HepG2 (cell line): Measurements from ENCODE around the gene SNX24. TPM values are rescaled to one million over a fixed set of nuclear protein-coding genes. Genes with fewer than 3 reads are reported as not detected.
A peak's percentile ranks its signal among the peaks of the same experiment; 100 is the strongest.

Source experiments
- BORCS8-MEF2B ChIP-seq: sonication (generic); formaldehyde crosslinking; IDR thresholded peaks from 2 replicates; pipeline ENCODE4 v1.8.0; 2022; ENCODE audit warnings: mild to moderate bottlenecking, missing genetic modification reagents
- CBFB ChIP-seq: sonication (generic); formaldehyde crosslinking; IDR thresholded peaks from 2 replicates; pipeline ENCODE4 v1.4.0; 2020; ENCODE audit warnings: missing genetic modification reagents
- HBP1 ChIP-seq: IDR thresholded peaks from 2 replicates; pipeline ENCODE4 v1.6.1; 2016; ENCODE audit warnings: low read depth, control low read depth
- IKZF1 ChIP-seq: fragments of 450-650 bp; IDR thresholded peaks from 2 replicates; pipeline ENCODE4 v1.7.1; 2016
- KDM5A ChIP-seq: fragments of 200-600 bp; sonication (generic); IDR thresholded peaks from 2 replicates; pipeline ENCODE4 v1.7.0; 2018; ENCODE audit warnings: antibody characterized with exemption, mild to moderate bottlenecking, low read length, borderline replicate concordance
- MTF2 ChIP-seq: sonication (generic); formaldehyde crosslinking; IDR thresholded peaks from 2 replicates; pipeline ENCODE4 v1.5.0; 2020; ENCODE audit warnings: missing genetic modification reagents, borderline replicate concordance
- PRPF4 ChIP-seq: fragments of 200-400 bp; formaldehyde crosslinking; IDR thresholded peaks from 2 replicates; pipeline ENCODE4 v1.6.1; 2016; ENCODE audit warnings: low read length, low read depth; ENCODE audit not compliant: poor library complexity, severe bottlenecking
- SATB2 ChIP-seq: sonication (generic); formaldehyde crosslinking; IDR thresholded peaks from 2 replicates; pipeline ENCODE4 v1.5.0; 2020; ENCODE audit warnings: missing genetic modification reagents
- TGIF2 ChIP-seq: IDR thresholded peaks from 2 replicates; pipeline ENCODE4 v1.6.1; 2016; ENCODE audit warnings: control low read depth, missing compliant biosample characterization
- U2AF2 ChIP-seq: fragments of 200-400 bp; formaldehyde crosslinking; IDR thresholded peaks from 2 replicates; pipeline ENCODE4 v1.6.1; 2017; ENCODE audit warnings: low read depth, mild to moderate bottlenecking, low read length
- UBTF ChIP-seq: sonication (generic); formaldehyde crosslinking; IDR thresholded peaks from 2 replicates; pipeline ENCODE4 v1.4.0; 2020; ENCODE audit warnings: mild to moderate bottlenecking, missing genetic modification reagents
- ZNF264 ChIP-seq: sonication (generic); formaldehyde crosslinking; IDR thresholded peaks from 2 replicates; pipeline ENCODE4 v1.4.0; 2020; ENCODE audit warnings: missing genetic modification reagents
- ZNF569 ChIP-seq: sonication (generic); formaldehyde crosslinking; IDR thresholded peaks from 2 replicates; pipeline ENCODE4 v1.5.0; 2020; ENCODE audit warnings: mild to moderate bottlenecking, missing genetic modification reagents, moderate library complexity, borderline replicate concordance
- ZNF605 ChIP-seq: sonication (generic); formaldehyde crosslinking; IDR thresholded peaks from 2 replicates; pipeline ENCODE4 v1.8.0; 2022; ENCODE audit warnings: mild to moderate bottlenecking, missing genetic modification reagents
- ZNF672 ChIP-seq: sonication (generic); formaldehyde crosslinking; IDR thresholded peaks from 2 replicates; pipeline ENCODE4 v1.8.1; 2022; ENCODE audit warnings: missing genetic modification reagents
- ZNF678 ChIP-seq: sonication (generic); formaldehyde crosslinking; IDR thresholded peaks from 2 replicates; pipeline ENCODE4 v1.4.0; 2020; ENCODE audit warnings: mild to moderate bottlenecking, missing genetic modification reagents
- ZNF710 ChIP-seq: sonication (generic); formaldehyde crosslinking; IDR thresholded peaks from 2 replicates; pipeline ENCODE4 v1.5.0; 2020; ENCODE audit warnings: mild to moderate bottlenecking, missing genetic modification reagents, borderline replicate concordance
- ZNF768 ChIP-seq: sonication (generic); formaldehyde crosslinking; IDR thresholded peaks from 2 replicates; pipeline ENCODE4 v1.4.0; 2020; ENCODE audit warnings: missing genetic modification reagents
- ZNF781 ChIP-seq: sonication (generic); formaldehyde crosslinking; IDR thresholded peaks from 2 replicates; pipeline ENCODE4 v1.5.1; 2020; ENCODE audit warnings: borderline replicate concordance, mild to moderate bottlenecking, missing genetic modification reagents; ENCODE audit errors: not compliant biosample characterization
- polyA plus RNA-seq, 8 experiments: library from polyadenylated mRNA; depleted of rRNA in 3 of 8; stranded (reverse) in 7 of 8; unstranded in 1 of 8; fragments of >200 nt; fragmentation: Illumina TruSeq in 4 of 8; extraction: Trizol in 4 of 8; gene quantifications; 2 replicates each; pipeline versions ENCODE4 v1.2.1 to v1.2.3, GENCODE V29; 2011 to 2016; ENCODE audit warnings: low read depth in 4 of 8, missing spikeins in 1 of 8, mixed read lengths in 1 of 8; ENCODE audit not compliant: insufficient read depth in 1 of 8
- total RNA-seq, 5 experiments: library from RNA; depleted of rRNA; stranded (reverse); fragments of >200 nt; fragmentation: Illumina TruSeq; extraction: Trizol; gene quantifications; 2 replicates each; pipeline ENCODE4 v1.2.3, GENCODE V29; 2016; ENCODE audit warnings: low read depth in 1 of 5
- TF ChIP-seq, protein P1 (sequence below): sonication (generic); formaldehyde crosslinking; IDR thresholded peaks from 2 replicates; pipeline ENCODE4 v1.4.0; 2020; ENCODE audit warnings: missing genetic modification reagents

The SNX24 gene
- total and polyA plus RNA-seq, 2 of the 13 experiments (the other 11 are each of a cell fraction or from before 2014, with no cell fraction given): 7.2 to 23.7 TPM

DNA sequence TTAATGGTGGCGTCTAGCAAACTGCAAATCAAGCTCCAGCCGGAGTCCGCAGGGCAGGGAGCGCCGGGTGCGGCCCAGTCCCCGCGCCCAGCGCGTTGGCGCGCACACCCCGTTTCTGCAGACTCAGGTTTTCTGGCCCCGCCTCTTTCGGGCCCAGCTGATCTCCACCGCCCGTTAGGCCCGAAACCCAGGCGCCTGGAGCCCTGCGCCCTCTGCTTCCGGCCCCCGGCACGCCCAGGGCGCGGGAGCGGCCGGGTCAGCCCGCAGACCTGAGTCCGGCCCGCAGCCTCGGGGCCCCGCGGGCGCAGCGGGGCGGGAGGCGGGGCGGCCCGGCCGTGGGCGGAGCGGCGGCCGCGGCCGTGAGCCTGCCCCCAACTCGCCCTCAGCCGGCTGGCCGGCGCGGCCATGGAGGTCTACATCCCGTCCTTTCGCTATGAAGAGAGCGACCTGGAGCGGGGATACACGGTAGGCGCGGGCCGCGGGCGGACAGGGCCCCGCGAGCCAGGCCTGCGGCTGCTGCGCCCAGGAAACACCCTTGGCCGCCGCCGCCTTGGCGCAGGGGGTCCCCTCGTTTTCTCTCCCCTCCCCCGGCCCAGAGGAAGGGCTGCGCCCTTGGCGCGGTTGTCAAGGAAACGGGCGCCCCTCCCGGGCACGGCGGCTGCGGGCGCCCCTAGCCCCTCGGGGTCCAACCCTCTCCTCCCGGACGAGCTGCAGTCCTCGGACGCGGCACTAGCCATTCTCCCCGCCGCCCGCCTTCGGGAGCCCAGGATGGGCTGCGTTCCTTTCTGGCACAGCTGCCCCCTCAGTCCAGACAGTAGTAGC, at the start of gene SNX24 (continued):
- TF ChIP-seq KDM5A: no peak
- TF ChIP-seq, protein P1, sequence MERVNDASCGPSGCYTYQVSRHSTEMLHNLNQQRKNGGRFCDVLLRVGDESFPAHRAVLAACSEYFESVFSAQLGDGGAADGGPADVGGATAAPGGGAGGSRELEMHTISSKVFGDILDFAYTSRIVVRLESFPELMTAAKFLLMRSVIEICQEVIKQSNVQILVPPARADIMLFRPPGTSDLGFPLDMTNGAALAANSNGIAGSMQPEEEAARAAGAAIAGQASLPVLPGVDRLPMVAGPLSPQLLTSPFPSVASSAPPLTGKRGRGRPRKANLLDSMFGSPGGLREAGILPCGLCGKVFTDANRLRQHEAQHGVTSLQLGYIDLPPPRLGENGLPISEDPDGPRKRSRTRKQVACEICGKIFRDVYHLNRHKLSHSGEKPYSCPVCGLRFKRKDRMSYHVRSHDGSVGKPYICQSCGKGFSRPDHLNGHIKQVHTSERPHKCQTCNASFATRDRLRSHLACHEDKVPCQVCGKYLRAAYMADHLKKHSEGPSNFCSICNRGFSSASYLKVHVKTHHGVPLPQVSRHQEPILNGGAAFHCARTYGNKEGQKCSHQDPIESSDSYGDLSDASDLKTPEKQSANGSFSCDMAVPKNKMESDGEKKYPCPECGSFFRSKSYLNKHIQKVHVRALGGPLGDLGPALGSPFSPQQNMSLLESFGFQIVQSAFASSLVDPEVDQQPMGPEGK (CRISPR knock-in tag): peak; percentile 81
- no peak for TF ChIP-seq ZNF710
- TF ChIP-seq MTF2 (CRISPR knock-in tag): no peak
- no peak for TF ChIP-seq ZNF781 (CRISPR knock-in tag)
- no peak for TF ChIP-seq ZNF678 (CRISPR knock-in tag)
- TF ChIP-seq ZNF768 (CRISPR knock-in tag): peak; percentile 34; the same call in 1 of the 2 replicates
- TF ChIP-seq BORCS8-MEF2B: no peak
- no peak for TF ChIP-seq ZNF569
- TF ChIP-seq HBP1: no peak
- TF ChIP-seq UBTF (CRISPR knock-in tag): peak; percentile 82; the same call in 1 of the 2 replicates
- TF ChIP-seq PRPF4: no peak
- TF ChIP-seq ZNF264 (CRISPR knock-in tag): 0 out of 2 replicates have a peak, but pooled peaks have one; percentile 36
- no peak for TF ChIP-seq U2AF2
- no peak for TF ChIP-seq CBFB
- no peak for TF ChIP-seq ZNF672 (CRISPR knock-in tag)
- no peak for TF ChIP-seq TGIF2 (CRISPR knock-in tag)
- peak; percentile 57; the same call in 1 of the 2 replicates for TF ChIP-seq ZNF605 (CRISPR knock-in tag)
- TF ChIP-seq IKZF1: no peak
- TF ChIP-seq SATB2: 0 out of 2 replicates have a peak, but pooled peaks have one; percentile 60
